ENCODE measurements around the gene SNX9. TPM values are rescaled to one million over a fixed set of nuclear protein-coding genes. Genes with fewer than 3 reads are reported as not detected.

Gene SNX9
- polyA plus RNA-seq = 10 to 100 TPM; 36.4 to 57.8 (median 51.3) TPM
- long read RNA-seq, donor 1, full-length matches to known transcripts = 11 of 25 reads
- long read RNA-seq, donor 1, partial matches to known transcripts = 14 of 25 reads
- long read RNA-seq, donor 1, other reads (novel, unspliced or antisense) = 0 of 25 reads
- long read RNA-seq, donor 2, full-length matches to known transcripts = 2 of 2 reads
- long read RNA-seq, donor 2, partial matches to known transcripts = 0 of 2 reads
- long read RNA-seq, donor 2, other reads (novel, unspliced or antisense) = 0 of 2 reads
- long read RNA-seq, donor 3, full-length matches to known transcripts = 5 of 11 reads
- long read RNA-seq, donor 3, partial matches to known transcripts = 6 of 11 reads
- long read RNA-seq, donor 3, other reads (novel, unspliced or antisense) = 0 of 11 reads
- long read RNA-seq, donor 4 = 0 reads
- long read RNA-seq, donor 5, full-length matches to known transcripts = 1 of 1 reads
- long read RNA-seq, donor 5, partial matches to known transcripts = 0 of 1 reads
- long read RNA-seq, donor 5, other reads (novel, unspliced or antisense) = 0 of 1 reads
- long read RNA-seq, donor 6, full-length matches to known transcripts = 7 of 7 reads
- long read RNA-seq, donor 6, partial matches to known transcripts = 0 of 7 reads
- long read RNA-seq, donor 6, other reads (novel, unspliced or antisense) = 0 of 7 reads
- long read RNA-seq, donor 7, full-length matches to known transcripts = 10 of 15 reads
- long read RNA-seq, donor 7, partial matches to known transcripts = 5 of 15 reads
- long read RNA-seq, donor 7, other reads (novel, unspliced or antisense) = 0 of 15 reads
- long read RNA-seq, donor 8, full-length matches to known transcripts = 1 of 1 reads
- long read RNA-seq, donor 8, partial matches to known transcripts = 0 of 1 reads
- long read RNA-seq, donor 8, other reads (novel, unspliced or antisense) = 0 of 1 reads
- long read RNA-seq, donor 9, full-length matches to known transcripts = 1 of 1 reads
- long read RNA-seq, donor 9, partial matches to known transcripts = 0 of 1 reads
- long read RNA-seq, donor 9, other reads (novel, unspliced or antisense) = 0 of 1 reads
- long read RNA-seq, donor 10, full-length matches to known transcripts = 8 of 8 reads
- long read RNA-seq, donor 10, partial matches to known transcripts = 0 of 8 reads
- long read RNA-seq, donor 10, other reads (novel, unspliced or antisense) = 0 of 8 reads

GRCh38 chr6:157823001-157823527 lies at the start of gene SNX9:
Gene SNX9, plus strand, starts transcription at chr6:157823246. Its CDS starts 189 bp downstream, at chr6:157823435.
- Histone ChIP-seq H3K4me1 (ENCODE audit: control insufficient read depth in 3 of 3, insufficient read depth in 2 of 3, low read depth in 1 of 3, low read length in 2 of 3) (peaks cover 2 to 8% (median 7%) of the 10 kb centered on the region in 3 donors), H3K27ac (ENCODE audit: low read depth in 1 of 3, low read length in 2 of 3) (peak within 1 kb of the TSS; percentile 86 to 99 (median 97)), H3K36me3 (ENCODE audit: control insufficient read depth in 3 of 3, insufficient read depth in 2 of 3, low read depth in 1 of 3, low read length in 3 of 3) (no peaks in the 10 kb centered on the region), H3K27me3 (ENCODE audit: control insufficient read depth in 3 of 3, insufficient read depth in 3 of 3, low read length in 3 of 3) (peaks cover 0 to 3% (median 0%) of the 10 kb centered on the region in 3 donors), H3K9me3 (ENCODE audit: control insufficient read depth in 2 of 2, insufficient read depth in 1 of 2, low read depth in 1 of 2, low read length in 1 of 2) (no peaks in the 10 kb centered on the region), H3K4me3 (ENCODE audit: low read depth in 1 of 3, low read length in 3 of 3) (peak within 1 kb of the TSS; percentile 62 to 96 (median 74))
- peak; percentile 74 to 92 for DNase-seq
- 0 to 1% (median 1%) methylated on average over 29 to 92 of the region's 92 CpGs for WGBS, 3 donors
- no peak for FAIRE-seq

DNA sequence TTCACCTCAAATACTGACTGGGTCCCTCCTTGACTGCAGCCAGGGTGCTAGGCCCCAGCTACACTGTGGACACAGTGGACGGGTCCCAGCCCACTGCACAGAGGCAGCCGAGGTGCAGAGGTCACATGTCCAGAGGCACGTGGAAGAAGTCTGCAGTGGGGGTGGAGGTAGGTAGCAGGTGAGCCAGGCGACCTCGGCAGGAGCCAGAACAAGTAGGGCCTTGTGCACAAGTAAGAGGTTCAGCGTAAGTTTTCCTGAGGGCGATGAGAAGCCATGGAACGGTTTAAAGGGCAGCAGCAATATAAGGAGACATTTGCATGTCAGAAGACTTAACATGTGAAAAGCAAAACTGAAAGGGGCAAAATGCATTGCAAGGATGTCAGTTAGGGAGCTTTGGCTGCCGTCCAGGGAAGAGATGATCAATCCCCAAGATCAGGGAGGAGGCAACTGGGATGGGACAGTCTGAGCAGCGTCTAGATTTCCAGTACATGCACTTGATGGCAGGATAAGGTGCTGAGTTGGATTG lies 49.7 kb upstream of the SNX9 start:
- Histone ChIP-seq H3K9me3 (ENCODE audit: control insufficient read depth in 2 of 2, insufficient read depth in 1 of 2, low read depth in 1 of 2, low read length in 1 of 2) (peaks cover 0 to 4% of the 10 kb centered on the region in 2 donors), H3K4me3 (ENCODE audit: low read depth in 1 of 3, low read length in 3 of 3) (no peak overlapping the region), H3K4me1 (ENCODE audit: control insufficient read depth in 3 of 3, insufficient read depth in 2 of 3, low read depth in 1 of 3, low read length in 2 of 3) (peaks cover 0 to 10% (median 4%) of the 10 kb centered on the region in 3 donors), H3K27me3 (ENCODE audit: control insufficient read depth in 3 of 3, insufficient read depth in 3 of 3, low read length in 3 of 3) (peaks cover 0 to 3% (median 0%) of the 10 kb centered on the region in 3 donors), H3K36me3 (ENCODE audit: control insufficient read depth in 3 of 3, insufficient read depth in 2 of 3, low read depth in 1 of 3, low read length in 3 of 3) (no peaks in the 10 kb centered on the region), H3K27ac (ENCODE audit: low read depth in 1 of 3, low read length in 2 of 3) (peak overlapping the region in 1 of 3 donors; percentile 42)
- WGBS, 3 donors = 17 to 55% (median 43%) methylated on average over 10 of the region's 10 CpGs
- FAIRE-seq (no peak), DNase-seq (peak; percentile 62 to 69)

DNA sequence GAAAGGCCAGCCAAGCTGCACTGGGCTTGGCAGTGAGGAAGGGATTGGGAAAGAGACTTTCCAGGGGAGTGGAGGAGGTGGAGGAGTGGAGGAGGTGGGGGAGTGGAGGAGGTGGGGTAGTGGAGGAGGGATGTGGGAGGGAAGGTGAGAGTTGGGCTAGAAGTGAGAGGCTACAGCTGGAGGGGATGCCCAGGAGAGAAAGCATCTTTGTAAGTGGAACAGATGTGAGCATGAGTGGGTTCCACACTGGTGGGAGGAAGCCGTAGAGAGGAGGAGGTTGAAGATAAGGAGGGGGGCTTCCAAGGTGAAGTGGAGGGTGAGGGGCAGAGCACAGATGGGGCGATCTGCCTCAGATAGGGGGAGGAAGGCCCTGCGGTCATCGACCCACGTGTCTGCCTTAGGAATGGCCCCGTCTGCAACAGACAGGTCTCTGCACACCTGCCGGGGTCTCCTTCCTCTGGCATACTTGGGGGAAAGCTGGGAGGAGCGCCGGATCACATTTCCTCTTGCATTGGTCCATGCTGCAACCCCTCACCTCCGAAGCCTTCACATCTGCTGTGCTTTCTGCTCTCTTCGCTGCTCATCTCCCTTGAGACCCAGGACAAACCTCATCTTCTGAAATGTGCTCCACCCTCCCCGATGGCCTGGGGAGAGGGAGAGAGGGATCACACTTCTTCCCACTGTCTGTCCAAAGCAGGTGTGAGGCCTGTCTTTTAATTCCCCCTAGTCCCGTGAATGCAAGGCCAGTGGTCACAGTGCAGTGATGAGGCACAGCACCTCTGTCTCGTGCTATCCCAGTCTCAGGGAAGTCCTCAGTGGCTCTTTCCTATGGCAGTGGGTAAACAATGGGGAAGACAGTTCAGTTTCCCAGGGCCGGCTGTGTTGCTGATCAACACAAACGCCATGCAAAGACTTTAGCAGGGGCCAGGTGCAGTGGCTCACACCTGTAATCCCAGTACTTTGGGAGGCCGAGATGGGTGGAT lies 48.6 kb upstream of the SNX9 start:
- no peak for DNase-seq
- Histone ChIP-seq H3K36me3 (ENCODE audit: control insufficient read depth in 3 of 3, insufficient read depth in 2 of 3, low read depth in 1 of 3, low read length in 3 of 3) (no peaks in the 10 kb centered on the region), H3K4me1 (ENCODE audit: control insufficient read depth in 3 of 3, insufficient read depth in 2 of 3, low read depth in 1 of 3, low read length in 2 of 3) (peaks cover 0 to 10% (median 4%) of the 10 kb centered on the region in 3 donors), H3K9me3 (ENCODE audit: control insufficient read depth in 2 of 2, insufficient read depth in 1 of 2, low read depth in 1 of 2, low read length in 1 of 2) (peaks cover 0 to 4% of the 10 kb centered on the region in 2 donors), H3K27me3 (ENCODE audit: control insufficient read depth in 3 of 3, insufficient read depth in 3 of 3, low read length in 3 of 3) (peaks cover 0 to 3% (median 0%) of the 10 kb centered on the region in 3 donors), H3K4me3 (ENCODE audit: low read depth in 1 of 3, low read length in 3 of 3) (no peak overlapping the region), H3K27ac (ENCODE audit: low read depth in 1 of 3, low read length in 2 of 3) (no peak overlapping the region)
- FAIRE-seq = no peak
- WGBS, 3 donors = 62 to 75% (median 70%) methylated on average over 17 of the region's 17 CpGs

DNA sequence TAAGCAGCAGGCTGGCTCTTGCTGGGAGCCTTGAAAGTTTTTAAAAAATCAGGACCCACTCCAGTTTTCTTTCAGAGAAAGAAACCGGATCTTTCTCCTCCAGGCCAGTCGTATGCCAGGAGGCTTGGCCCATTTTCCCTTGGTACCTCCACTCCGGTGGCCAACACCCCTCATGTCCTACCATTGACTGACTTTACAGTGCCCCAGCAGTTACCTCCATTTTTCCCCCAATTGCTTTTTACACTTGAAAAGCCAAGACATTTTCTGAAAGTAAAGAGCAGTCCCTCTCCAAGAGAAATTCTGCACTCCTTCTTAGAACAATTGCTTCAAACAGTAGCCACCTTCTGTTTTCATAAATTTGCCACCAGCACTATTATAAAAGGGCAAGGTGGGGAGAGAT lies 47.7 kb upstream of the SNX9 start:
- whole genome bisulfite sequencing, 3 donors = 91 to 95% (median 93%) methylated on average over 3 of the region's 3 CpGs
- DNase-seq = no peak
- Histone ChIP-seq H3K4me3 (ENCODE audit: low read depth in 1 of 3, low read length in 3 of 3) (no peak overlapping the region), H3K27ac (ENCODE audit: low read depth in 1 of 3, low read length in 2 of 3) (no peak overlapping the region), H3K4me1 (ENCODE audit: control insufficient read depth in 3 of 3, insufficient read depth in 2 of 3, low read depth in 1 of 3, low read length in 2 of 3) (peaks cover 0 to 10% (median 3%) of the 10 kb centered on the region in 3 donors), H3K36me3 (ENCODE audit: control insufficient read depth in 3 of 3, insufficient read depth in 2 of 3, low read depth in 1 of 3, low read length in 3 of 3) (no peaks in the 10 kb centered on the region), H3K9me3 (ENCODE audit: control insufficient read depth in 2 of 2, insufficient read depth in 1 of 2, low read depth in 1 of 2, low read length in 1 of 2) (peaks cover 0 to 4% of the 10 kb centered on the region in 2 donors), H3K27me3 (ENCODE audit: control insufficient read depth in 3 of 3, insufficient read depth in 3 of 3, low read length in 3 of 3) (peaks cover 0 to 3% (median 0%) of the 10 kb centered on the region in 3 donors)
- no peak for FAIRE-seq

DNA sequence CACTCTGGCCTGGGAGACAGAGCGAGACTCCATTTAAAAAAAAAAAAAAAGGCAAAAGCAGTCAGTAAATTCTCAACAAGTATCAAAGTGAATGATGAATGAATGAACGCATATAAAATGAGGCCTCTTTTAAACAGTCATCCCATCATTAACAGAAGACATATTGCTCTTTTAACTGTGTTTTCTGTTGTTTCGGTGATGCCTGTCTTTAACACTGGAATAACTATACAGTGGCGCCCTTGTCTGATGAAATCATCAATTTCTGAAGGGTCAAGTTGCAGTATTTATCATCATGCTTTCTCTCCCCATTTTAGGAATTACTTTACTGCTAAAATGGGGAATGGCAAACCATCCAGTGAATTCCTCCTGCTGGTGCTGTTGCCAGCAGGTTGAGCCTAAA lies 45.7 kb upstream of the SNX9 start:
- H3K36me3 ChIP-seq (ENCODE audit: control insufficient read depth in 3 of 3, insufficient read depth in 2 of 3, low read depth in 1 of 3, low read length in 3 of 3) = no peaks in the 10 kb centered on the region
- H3K4me3 ChIP-seq (ENCODE audit: low read depth in 1 of 3, low read length in 3 of 3) = no peak overlapping the region
- peaks cover 0 to 10% (median 3%) of the 10 kb centered on the region in 3 donors for H3K4me1 ChIP-seq (ENCODE audit: control insufficient read depth in 3 of 3, insufficient read depth in 2 of 3, low read depth in 1 of 3, low read length in 2 of 3)
- no peak for FAIRE-seq
- H3K27me3 ChIP-seq (ENCODE audit: control insufficient read depth in 3 of 3, insufficient read depth in 3 of 3, low read length in 3 of 3) = peaks cover 0 to 3% (median 0%) of the 10 kb centered on the region in 3 donors
- no peak overlapping the region for H3K27ac ChIP-seq (ENCODE audit: low read depth in 1 of 3, low read length in 2 of 3)
- WGBS, 3 donors = 91 to 97% (median 94%) methylated on average over 4 of the region's 4 CpGs
- peaks cover 0 to 9% of the 10 kb centered on the region in 2 donors for H3K9me3 ChIP-seq (ENCODE audit: control insufficient read depth in 2 of 2, insufficient read depth in 1 of 2, low read depth in 1 of 2, low read length in 1 of 2)
- DNase-seq = no peak

DNA sequence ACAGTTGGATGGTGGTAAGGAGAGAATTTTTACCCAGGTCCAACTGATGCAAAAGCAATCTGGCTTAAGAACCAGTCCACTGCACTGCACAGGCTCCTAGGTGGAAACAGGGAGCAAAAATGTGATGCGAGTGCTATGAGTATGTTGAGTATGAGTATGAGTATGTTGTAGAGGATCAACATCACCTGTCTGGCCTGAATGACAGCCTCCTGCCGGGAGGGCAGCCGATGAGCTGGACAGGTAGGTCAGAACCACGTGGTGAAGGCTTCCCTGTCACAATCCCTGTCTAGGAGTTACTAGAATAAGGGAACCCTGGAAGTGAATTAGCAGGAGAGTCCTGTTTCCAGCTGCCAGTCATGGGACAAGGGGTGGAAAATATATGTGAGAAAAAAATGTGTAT lies 44.3 kb upstream of the SNX9 start:
- no peak overlapping the region for H3K27ac ChIP-seq (ENCODE audit: low read depth in 1 of 3, low read length in 2 of 3)
- H3K4me3 ChIP-seq (ENCODE audit: low read depth in 1 of 3, low read length in 3 of 3) = no peak overlapping the region
- no peaks in the 10 kb centered on the region for H3K36me3 ChIP-seq (ENCODE audit: control insufficient read depth in 3 of 3, insufficient read depth in 2 of 3, low read depth in 1 of 3, low read length in 3 of 3)
- FAIRE-seq (no peak), DNase-seq (no peak)
- H3K9me3 ChIP-seq (ENCODE audit: control insufficient read depth in 2 of 2, insufficient read depth in 1 of 2, low read depth in 1 of 2, low read length in 1 of 2) = peaks cover 0 to 9% of the 10 kb centered on the region in 2 donors
- H3K27me3 ChIP-seq (ENCODE audit: control insufficient read depth in 3 of 3, insufficient read depth in 3 of 3, low read length in 3 of 3) = peaks cover 0 to 3% (median 0%) of the 10 kb centered on the region in 3 donors
- 84 to 88% (median 86%) methylated on average over 4 of the region's 4 CpGs for WGBS, 3 donors
- peaks cover 0 to 2% (median 1%) of the 10 kb centered on the region in 3 donors for H3K4me1 ChIP-seq (ENCODE audit: control insufficient read depth in 3 of 3, insufficient read depth in 2 of 3, low read depth in 1 of 3, low read length in 2 of 3)
